Upper lobe of right lung (tissue), 1 donor: Measurements from ENCODE around the gene XPOT. TPM values are rescaled to one million over a fixed set of nuclear protein-coding genes. Genes with fewer than 3 reads are reported as not detected.

Experiments
- ATAC-seq: fragments of 200-7000 bp; cut with Tn5 transposase; one replicate; pipeline ENCODE4 v1.9.1; 2020; ENCODE audit warnings: mild to moderate bottlenecking, moderate library complexity
- DNase-seq: peaks from one replicate; pipeline ENCODE4 v3.0.0-alpha.2; 2020
- H3K27ac ChIP-seq: fragments of 200-600 bp; one replicate; pipeline ENCODE4 v1.8.0; 2022
- H3K27me3 ChIP-seq: fragments of 200-600 bp; one replicate; pipeline ENCODE4 v1.8.0; 2022; ENCODE audit warnings: mild to moderate bottlenecking
- H3K36me3 ChIP-seq: fragments of 200-600 bp; one replicate; pipeline ENCODE4 v1.8.0; 2022
- H3K4me1 ChIP-seq: fragments of 200-600 bp; one replicate; pipeline ENCODE4 v1.8.0; 2022
- H3K4me3 ChIP-seq: fragments of 200-600 bp; one replicate; pipeline ENCODE4 v1.8.0; 2022; ENCODE audit warnings: mild to moderate bottlenecking
- H3K9me3 ChIP-seq: fragments of 200-600 bp; one replicate; pipeline ENCODE4 v1.8.0; 2022
- CTCF ChIP-seq: fragments of 200-600 bp; IDR thresholded peaks from one replicate; pipeline ENCODE4 v1.8.0; 2022; ENCODE audit warnings: antibody characterized with exemption
- intact Hi-C: fragments of 100-400 bp; cut with DNase I; formaldehyde crosslinking; loops from one replicate; pipeline ENCODE4 v1.11.0; 2022
- total RNA-seq: library from RNA; stranded (reverse); fragmentation: NEBNext Ultra II Directional; extraction: Animal tissue kit (Norgen Biotek cat#: 25700); gene quantifications from one replicate; pipeline ENCODE4 v1.2.1, GENCODE V29; 2021
- donor health status: DM: no; HTN: yes; CAD: no; lungs with severe emphysema.

The XPOT gene
- total RNA-seq, 1 donor from 2014 or later: 65.8 TPM

GRCh38 chr12:64497903-64498302 lies 93.7 kb downstream of the XPOT start:
- Histone ChIP-seq H3K4me3 (no peak overlapping the region), H3K4me1 (no peaks in the 10 kb centered on the region), H3K9me3 (no peaks in the 10 kb centered on the region), H3K27ac (no peak overlapping the region), H3K27me3 (no peaks in the 10 kb centered on the region), H3K36me3 (peaks cover 88% of the 10 kb centered on the region)
- TF ChIP-seq CTCF: no peak
- DNase-seq (no peak), ATAC-seq (no peak)
- intact Hi-C loops: no loop called here

- Histone ChIP-seq H3K9me3 (no peaks in the 10 kb centered on the region), H3K4me1 (no peaks in the 10 kb centered on the region), H3K36me3 (peaks cover 63% of the 10 kb centered on the region), H3K4me3 (no peak overlapping the region), H3K27me3 (no peaks in the 10 kb centered on the region), H3K27ac (no peak overlapping the region)
- ATAC-seq: peak; percentile 82
- DNase-seq: no peak
- TF ChIP-seq CTCF: no peak
- intact Hi-C loops: no loop called here
Measured at GRCh38 chr12:64500394-64500793, 96.2 kb downstream of the XPOT start.

Other genes with a start within 250 kb of the XPOT start
- 5.4 TPM for gene KICS2, start 182.1 kb upstream of the XPOT start, total RNA-seq
- not detected for gene C12orf56, start 13.6 kb upstream of the XPOT start, total RNA-seq
- 28.2 TPM for gene TBK1, start 47.7 kb downstream of the XPOT start, total RNA-seq
- gene RASSF3, start 206.1 kb downstream of the XPOT start, total RNA-seq: 96.5 TPM